Tibial nerve (tissue), 4 donors: ENCODE measurements around the gene RPL26.

ENCODE experiments used
- EP300 ChIP-seq, 2 donors: sonication (generic); formaldehyde crosslinking; IDR thresholded peaks; one replicate each; pipeline ENCODE4 v1.6.1; 2017; ENCODE audit warnings: antibody characterized with exemption in 2 of 2, mild to moderate bottlenecking in 1 of 2
- POLR2A ChIP-seq, 2 donors: fragments of 450-650 bp; IDR thresholded peaks; one replicate each; pipeline ENCODE4 v1.6.1; 2017; ENCODE audit warnings: antibody characterized with exemption in 2 of 2, mild to moderate bottlenecking in 2 of 2, moderate library complexity in 2 of 2
- TF ChIP-seq, protein P1 (sequence below), 5 experiments: fragments of 200-600 bp in 3 of 5; fragments of 450-650 bp in 2 of 5; sonication (generic) in 3 of 5; IDR thresholded peaks; one replicate each; pipeline ENCODE4 v1.5.1; 2016 to 2019; ENCODE audit warnings: antibody characterized with exemption in 5 of 5, mild to moderate bottlenecking in 3 of 5, moderate library complexity in 2 of 5

DNA sequence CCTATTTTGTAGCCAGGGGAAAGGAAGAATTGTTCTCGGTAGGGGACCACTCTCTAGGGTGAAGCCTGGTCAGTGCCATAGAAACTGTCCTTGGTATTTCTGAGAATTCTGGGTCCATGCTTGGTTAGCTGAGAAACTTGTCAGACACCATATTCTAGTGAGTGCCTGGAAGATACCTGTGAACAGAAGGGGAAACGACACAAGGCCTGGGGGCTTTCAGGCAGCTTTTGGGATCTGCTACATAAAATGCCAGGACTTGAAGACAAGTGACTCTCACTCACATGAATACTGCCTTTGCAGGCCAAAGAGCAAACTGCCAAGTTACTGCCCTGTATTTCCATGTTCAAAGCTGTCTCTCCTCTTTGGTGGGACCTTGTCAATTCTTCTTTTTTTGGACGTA lies 25.1 kb downstream of the RPL26 start:
- TF ChIP-seq POLR2A (IDR thresholded peaks at IDR 0.05) (no peak), EP300 (IDR thresholded peaks at IDR 0.05) (no peak)
- TF ChIP-seq, protein P1, sequence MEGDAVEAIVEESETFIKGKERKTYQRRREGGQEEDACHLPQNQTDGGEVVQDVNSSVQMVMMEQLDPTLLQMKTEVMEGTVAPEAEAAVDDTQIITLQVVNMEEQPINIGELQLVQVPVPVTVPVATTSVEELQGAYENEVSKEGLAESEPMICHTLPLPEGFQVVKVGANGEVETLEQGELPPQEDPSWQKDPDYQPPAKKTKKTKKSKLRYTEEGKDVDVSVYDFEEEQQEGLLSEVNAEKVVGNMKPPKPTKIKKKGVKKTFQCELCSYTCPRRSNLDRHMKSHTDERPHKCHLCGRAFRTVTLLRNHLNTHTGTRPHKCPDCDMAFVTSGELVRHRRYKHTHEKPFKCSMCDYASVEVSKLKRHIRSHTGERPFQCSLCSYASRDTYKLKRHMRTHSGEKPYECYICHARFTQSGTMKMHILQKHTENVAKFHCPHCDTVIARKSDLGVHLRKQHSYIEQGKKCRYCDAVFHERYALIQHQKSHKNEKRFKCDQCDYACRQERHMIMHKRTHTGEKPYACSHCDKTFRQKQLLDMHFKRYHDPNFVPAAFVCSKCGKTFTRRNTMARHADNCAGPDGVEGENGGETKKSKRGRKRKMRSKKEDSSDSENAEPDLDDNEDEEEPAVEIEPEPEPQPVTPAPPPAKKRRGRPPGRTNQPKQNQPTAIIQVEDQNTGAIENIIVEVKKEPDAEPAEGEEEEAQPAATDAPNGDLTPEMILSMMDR (IDR thresholded peaks at IDR 0.05), result no peak
